NCI-H345 (cell line): ENCODE measurements around the gene TMEM62.
"Not testable (repeated sequence)": the region's sequence is repeated elsewhere in the genome, so short reads cannot be mapped to it uniquely, and the experiment has no call there.

Experiments used
- DNase-seq: peaks from one replicate; lab custom pipeline; 2025; lab: John Stamatoyannopoulos, UW

TMEM62 gene

DNA sequence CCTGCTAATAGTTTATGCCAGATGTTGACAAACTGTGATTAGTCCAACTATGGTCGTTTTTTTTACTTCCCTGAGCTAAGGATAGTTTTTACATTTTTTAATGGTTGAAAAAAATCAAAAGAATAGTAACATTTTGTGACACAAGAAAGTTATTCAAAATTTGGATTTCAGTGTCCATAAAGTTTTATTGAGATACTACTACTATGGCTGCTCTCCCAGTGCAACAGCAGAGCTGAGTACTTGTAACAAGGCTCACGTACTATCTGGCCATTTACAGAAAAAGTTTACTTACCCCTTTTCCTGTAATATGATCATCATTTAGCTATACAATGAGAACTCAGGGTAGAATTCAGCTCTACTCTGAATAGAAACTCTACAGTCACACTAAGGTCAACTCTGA lies 11.5 kb upstream of the TMEM62 start:
- DNase-seq = no peak

DNA sequence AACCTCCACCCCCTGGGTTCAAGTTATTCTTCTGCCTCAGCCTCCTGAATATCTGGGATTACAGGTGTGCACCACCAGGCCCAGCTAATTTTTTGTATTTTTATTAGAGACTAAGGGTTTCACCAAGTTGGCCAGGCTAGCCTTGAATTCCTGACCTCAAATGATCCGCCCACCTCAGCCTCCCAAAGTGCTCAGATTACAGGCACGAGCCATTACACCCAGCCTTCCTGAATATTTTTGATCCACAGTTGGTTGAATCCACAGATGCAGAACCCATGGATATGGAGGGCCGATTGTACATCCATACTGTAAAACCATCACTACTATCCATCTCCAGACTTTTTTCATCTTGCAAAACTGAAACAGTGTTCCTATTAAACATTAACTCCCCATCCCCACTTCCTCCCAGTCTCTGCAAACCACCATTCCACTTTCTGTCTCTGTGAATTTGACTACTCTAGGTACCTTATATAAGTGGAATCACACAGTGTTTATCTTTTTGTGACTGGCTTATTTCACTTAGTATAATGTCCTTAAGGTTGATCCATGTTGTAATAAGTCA lies 8.2 kb upstream of the TMEM62 start:
- no peak for DNase-seq

DNA sequence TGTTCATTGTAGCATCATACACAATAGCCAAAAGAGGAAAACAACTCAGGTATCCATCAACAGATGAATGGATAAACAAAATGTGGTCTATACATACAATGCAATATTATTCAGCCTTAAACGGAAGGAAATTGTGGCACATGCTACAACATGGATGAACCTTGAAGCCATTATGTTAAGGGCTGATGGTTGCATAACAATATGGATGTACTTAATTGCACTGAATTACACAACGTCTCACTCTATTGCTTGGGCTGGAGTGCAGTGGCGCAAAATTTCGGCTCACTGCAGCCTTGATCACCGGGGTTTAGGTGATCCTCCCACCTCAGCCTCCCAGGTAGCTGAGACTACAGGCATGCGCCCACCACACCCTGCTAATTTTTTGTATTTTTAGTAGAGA lies 7.0 kb upstream of the TMEM62 start:
- DNase-seq = no peak

DNA sequence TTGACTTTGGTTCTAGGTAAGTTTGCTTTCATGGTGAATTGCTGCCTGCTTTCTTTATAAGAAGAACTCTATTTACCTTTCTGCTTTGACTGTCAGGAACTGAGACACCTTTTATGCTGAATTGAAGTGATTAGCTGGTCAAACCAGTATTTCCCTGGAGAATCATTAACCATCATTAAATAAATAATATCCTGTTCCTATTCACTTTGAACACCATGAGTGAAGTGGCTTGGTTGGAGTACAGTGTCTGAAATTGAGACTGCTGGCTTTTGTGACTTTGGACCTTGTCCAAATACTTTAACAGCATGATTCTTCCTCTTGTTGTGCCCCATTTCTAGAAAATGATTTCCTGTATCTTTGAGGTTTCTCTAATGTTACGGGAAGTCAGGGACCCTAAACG lies 5.6 kb upstream of the TMEM62 start:
- peak; percentile 83 for DNase-seq

DNA sequence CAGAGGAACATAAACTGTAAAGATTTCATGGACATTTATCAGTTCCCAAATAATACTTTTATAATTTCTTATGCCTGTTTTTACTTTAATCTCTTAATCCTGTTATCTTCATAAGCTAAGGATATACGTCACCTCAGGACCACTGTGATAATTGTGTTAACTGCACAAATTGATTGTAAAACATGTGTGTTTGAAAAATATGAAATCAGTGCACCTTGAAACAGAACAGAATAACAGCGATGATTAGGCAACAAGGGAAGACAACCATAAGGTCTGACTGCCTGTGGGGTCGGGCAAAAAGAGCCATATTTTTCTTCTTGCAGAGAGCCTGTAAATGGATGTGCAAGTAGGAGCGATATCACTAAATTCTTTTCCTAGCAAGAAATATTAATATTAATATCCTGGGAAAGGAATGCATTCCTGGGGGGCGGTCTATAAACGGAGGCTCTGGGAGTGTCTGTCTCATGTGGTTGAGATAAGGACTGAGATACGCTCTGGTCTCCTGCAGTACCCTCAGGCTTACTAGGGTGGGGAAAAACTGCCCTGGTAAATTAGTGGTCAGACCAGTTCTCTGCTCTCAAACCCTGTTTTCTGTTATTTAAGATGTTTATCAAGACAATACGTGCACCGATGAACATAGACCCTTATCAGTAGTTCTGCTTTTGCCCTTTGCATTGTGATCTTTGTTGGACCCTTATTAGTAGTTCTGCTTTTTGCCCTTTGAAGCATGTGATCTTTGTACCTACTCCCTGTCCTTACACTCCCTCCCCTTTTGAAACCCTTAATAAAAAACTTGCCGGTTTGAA lies 5.0 kb upstream of the TMEM62 start:
- not testable (repeated sequence) for DNase-seq

DNA sequence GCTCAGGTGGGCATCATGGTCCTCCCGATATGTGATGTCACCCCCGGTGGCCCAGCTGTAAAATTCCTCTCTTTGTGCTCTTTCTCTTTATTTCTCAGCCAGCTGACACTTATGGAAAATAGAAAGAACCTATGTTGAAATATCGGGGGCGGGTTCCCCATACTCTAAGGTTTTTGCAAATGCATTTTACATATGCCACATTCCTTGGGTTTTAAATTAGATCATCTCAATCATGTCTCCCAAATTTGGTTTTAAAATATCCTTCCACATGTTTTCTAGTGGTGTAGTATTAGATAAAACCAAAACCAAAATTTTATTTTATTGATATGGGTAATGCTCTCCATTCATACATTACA lies 4.4 kb upstream of the TMEM62 start:
- DNase-seq = no peak

DNA sequence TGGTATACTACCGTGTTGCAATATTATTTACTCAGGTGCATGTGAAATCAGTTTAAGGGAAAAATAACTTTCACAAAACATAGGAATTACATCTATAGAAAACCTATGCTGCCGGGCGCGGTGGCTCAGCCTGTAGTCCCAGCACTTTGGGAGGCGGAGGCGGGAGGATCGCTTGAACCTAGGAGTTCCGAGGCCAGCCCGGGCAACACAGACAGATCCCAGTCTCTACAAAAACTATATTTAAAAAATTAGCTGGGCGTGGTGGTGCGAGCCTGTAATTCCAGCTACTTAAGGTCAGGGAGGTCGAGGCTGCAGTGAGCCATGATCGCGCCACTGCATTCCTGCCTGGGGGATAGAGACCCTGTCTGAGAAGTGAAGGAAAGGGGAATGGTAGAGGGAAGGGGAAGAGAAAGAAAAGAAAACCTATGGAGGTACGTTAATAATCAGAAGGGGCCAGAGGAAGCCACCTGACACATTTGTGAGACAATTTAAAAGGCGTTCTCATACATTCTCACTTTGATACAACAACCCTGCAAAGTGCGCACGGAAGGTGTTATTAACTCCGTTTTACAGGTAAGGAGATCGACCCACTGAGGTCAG lies 456 bp upstream of the TMEM62 start:
- DNase-seq = no peak

DNA sequence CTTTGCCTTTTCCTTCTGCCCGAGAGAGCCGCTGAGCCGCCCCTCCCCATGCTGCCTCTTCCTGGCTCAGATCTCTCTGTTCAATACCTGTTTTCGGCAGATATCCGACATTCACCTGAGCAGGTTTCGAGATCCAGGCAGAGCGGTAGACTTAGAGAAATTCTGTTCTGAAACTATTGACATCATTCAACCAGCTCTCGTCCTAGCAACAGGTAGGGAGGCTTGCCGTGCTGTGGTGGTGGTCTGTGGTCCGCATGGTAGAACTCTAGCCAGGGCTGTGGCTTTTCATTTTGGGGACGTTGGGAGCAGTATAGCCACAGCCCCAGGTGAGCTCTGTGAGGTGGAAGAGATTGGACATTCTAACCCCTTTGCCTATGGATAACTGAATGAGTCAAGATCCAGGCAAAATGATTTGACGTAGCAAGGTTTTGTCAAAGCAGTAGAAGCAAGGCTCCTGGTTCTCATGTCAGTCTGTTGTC lies 810 bp downstream of the TMEM62 start:
- DNase-seq = no peak

DNA sequence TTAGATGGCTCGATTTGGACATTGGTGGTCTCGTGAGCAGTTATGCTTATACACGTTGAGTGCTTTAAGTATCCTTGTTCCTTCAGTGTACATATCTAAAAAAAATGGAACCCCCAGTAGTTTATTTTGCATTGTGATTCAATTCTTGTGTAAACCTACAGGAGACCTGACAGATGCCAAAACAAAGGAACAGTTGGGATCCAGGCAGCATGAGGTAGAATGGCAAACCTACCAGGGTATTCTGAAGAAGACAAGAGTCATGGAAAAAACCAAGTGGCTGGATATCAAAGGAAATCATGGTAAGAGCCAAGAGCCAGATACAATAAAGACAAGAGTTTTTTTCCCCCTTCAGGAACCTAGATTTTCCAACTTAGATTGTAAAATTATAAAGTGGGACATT lies 2.0 kb downstream of the TMEM62 start:
- peak; percentile 62 for DNase-seq

DNA sequence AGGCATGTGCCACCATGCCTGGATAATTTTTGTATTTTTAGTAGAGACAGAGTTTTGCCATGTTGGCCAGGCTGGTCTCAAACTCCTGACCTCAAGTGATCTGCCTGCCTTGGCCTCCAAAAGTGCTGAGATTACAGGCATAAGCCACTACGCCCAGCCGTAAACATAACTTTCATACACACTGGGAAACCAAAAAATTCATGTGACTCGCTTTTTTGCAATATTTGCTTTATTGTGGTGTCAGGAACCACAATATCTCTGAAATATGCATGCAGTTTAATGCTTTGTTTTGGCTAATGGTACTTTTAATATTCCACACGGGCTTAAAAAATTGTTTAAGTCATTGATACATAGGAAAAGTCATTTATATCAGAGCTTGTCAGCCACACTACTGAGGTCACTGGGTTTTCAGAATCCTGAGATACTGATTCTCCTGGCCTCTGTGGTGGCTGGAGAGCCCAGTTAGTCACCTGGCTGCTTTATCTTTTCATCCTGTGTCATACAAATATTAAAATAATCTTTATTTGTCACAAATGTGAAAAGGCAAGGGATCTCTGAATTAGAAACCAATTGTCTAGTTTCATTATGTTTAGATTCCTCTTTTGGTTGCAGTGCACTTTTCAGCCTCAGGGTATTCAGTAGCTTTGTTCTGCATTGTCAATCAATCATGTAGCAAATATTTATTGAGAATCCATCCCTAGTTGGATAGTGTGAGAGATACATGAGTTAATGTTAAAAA lies 10.0 kb downstream of the TMEM62 start:
- DNase-seq = no peak

DNA sequence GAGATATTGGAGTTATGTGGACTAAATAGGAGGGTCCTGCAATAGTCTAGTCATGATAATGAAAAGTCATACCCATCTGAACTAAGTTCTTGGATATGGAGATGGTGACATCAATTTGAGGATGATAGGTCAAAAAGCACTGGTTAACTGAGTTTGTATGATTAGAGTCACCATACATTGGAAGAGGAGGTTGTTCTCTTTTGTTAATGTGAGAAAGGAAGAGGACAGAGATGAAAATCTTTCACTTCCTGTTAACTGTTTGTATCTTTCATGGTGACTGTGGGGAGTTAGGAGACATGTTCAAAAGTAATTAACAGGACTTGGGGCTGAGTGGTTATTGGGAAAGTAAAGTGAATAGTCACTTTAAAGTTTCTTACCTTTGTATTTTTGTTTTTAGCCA lies 11.1 kb downstream of the TMEM62 start:
- DNase-seq = no peak

DNA sequence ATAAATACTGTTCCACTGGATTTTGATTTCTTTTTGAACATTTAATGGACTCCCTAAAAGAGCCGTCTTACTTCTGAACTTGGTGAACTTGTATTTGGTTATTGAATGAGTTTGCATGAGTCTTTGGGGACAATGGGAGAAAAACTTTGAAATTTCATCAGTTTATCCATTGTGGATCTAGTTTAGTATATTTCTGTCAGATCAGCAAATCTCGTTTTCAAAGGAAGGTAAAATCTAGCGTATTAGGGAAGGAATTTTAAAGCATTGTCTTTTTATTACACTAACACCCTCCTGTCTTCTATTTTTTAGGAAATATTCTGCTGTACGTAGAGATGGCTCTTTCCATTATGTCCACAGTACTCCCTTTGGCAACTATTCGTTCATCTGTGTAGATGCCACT lies 12.8 kb downstream of the TMEM62 start:
- no peak for DNase-seq

DNA sequence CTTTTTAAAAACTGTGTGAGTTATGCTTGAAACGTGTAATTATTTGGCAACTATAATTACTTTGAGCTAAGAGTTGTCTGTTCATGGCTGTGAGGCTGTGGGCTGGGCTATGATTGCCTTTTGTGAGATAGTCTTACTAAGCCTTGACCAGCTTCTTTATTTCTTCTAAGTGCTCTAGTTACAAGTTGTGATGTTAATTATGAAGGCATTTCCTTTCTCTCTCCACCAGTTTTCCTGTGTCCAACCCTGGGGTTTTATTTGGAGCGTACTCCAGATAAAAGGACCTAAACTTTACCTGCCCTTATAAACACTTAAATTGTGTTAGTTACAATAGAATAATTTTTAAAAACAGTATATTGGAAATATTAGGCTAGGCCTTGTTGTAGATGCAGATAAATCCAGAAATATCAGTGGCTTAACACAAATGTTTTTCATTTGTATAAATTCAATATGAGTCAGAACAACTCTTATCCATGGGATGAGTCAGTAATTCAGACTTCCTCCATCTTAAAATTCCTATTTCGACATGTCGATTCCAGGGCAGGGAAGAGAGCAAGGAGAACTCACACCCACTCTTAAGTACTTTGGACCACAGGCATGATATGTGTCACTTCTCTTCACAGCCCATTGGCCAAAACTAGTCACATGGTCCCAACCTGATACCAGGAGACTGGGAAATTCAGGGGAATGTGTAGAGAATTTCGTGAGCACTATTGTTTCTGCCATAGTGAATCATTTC lies 17.0 kb downstream of the TMEM62 start:
- DNase-seq = no peak

DNA sequence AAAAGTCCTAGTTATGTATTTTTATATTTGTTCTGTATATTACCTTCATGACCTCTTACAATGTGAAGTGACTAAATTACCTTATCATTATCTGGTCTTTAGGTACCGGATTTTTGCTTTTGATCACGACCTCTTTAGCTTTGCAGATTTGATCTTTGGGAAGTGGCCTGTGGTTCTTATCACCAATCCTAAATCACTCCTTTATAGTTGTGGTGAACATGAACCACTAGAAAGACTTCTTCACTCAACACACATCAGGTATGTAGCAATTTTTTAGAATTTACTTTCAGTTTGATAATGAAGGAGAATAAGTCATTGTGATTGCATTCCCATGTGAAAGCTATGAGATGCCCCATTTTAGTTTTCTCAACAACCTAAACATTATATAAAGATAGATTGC lies 18.3 kb downstream of the TMEM62 start:
- DNase-seq = no peak

DNA sequence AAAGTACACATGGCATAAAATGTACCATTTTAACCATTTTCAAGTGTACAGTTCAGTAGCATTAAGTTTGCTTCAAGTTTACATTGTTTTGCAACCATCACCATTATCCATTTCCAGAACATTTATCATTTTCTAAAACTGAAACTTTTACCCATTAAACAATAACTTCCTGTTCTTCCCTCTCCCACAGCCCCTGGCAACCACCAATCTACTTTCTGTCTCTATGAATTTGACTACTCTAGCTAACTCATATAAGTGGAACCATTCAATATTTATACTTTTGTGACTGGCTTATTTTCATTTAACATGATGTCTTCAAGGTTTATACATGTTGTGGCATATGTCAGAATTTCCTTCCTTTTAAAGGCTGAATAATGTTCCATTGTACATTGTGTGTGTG lies 19.9 kb downstream of the TMEM62 start:
- no peak for DNase-seq

DNA sequence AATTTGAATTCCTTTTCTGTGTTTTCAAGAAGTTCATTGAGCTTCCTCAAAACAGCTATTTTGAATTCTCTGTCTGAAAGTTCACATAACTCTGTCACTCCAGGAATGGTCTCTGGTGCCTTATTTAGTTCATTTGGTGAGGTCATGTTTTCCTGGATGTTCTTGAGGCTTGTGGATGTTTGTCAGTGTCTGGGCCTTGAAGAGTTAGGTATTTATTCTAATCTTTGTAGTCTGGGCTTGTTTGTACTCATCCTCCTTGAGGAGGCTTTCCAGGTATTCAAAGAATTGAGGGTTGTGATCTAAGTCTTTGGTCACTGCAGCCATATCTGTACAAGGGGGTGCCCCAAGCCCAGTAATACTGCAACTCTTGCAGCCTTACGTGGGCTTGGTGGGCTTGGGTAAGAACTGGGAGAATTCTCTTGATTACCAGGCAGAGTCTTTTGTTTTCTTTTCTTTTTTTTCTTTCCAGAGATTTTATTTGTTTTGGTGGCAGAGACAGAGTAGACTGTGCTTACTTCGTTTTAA lies 32.5 kb downstream of the TMEM62 start:
- no peak for DNase-seq

DNA sequence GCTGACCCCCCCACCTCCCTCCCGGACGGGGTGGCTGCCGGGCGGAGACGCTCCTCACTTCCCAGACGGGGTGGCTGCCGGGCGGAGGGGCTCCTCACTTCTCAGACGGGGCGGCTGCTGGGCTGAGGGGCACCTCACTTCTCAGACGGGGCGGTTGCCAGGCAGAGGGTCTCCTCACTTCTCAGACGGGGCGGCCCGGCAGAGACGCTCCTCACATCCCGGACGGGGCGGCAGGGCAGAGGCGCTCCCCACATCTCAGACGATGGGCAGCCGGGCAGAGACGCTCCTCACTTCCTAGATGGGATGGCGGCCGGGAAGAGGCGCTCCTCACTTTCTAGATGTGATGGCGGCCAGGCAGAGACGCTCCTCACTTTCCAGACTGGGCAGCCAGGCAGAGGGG lies 33.9 kb downstream of the TMEM62 start:
- not testable (repeated sequence) for DNase-seq

DNA sequence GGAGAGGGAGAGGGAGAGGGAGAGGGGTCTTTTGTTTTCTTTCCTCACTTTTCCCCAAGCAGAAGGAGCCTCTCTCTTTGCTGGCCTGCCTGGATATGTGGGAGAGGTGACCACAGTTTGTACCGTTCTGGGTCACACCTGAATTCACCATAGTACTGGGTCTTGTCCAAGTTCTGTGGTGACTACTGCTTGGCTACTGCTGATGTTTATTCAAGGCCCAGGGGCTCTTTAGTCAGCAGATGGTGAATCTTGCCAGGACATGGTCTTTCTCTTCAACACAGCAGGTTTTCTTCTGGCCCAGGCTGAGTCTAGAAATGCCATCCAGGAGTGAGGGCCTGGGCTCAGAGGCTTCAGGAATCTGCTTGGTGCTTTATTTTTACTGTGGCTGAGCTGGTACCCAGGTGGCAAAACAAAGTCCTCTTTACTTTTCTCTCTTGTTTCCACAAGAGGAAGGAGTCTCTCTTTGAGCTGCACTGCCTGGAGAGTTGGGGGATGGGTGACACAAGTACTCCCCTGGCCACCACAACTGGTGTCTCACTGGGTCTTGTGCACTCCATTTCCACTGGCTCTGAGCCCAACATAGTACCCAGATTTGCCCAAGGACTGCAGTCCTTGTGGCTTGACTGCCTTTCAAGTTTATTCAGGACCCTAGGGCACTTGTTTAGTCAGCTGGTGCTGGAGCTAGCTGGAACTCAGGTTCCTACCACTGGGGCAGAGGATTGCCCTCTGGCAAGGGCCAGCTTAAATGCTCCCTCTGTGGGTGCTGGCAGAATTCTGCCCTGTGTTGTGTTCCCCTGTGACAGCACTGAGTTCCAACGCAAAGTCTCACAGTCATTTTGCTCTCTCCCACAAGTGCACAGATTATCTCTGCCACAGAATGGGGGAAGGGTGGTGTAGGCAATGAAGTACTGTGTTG lies 35.1 kb downstream of the TMEM62 start:
- DNase-seq = no peak

DNA sequence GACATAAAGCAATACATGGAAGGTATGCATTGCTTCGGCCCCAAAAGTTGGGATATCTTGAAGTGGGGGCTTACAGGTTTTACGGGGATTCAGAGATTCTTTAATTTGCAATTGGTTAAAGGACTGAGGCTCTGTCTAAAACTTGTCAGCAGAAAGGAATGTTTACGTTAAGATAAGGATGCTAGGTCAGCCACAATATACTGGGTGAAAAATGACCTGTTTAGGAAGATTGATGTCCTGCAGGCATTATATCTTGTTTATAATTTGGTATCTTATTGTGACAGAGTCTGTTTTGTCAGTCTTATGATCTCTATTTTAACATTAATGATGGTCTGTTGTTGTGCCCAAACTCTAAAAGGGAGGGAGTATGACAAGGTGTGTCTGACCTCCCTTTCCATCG lies 36.5 kb downstream of the TMEM62 start:
- no peak for DNase-seq

DNA sequence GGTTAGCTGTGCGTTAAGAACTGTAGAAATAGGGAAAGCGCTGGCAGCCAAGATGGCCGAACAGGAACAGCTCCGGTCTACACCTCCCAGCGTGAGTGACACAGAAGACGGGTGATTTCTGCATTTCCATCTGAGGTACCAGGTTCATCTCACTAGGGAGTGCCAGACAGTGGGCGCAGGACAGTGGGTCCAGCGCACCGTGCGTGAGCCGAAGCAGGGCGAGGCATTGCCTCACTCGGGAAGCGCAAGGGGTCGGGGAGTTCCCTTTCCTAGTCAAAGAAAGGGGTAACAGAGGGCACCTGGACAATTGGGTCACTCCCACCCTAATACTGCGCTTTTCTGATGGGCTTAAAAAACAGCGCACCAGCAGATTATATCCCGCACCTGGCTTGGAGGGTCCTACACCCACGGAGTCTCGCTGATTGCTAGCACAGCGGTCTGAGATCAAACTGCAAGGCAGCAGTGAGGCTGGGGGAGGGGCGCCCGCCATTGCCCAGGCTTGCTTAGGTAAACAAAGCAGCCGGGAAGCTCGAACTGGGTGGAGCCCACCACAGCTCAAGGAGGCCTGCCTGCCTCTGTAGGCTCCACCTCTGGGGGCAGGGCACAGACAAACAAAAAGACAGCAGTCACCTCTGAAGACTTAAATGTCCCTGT lies 42.4 kb downstream of the TMEM62 start:
- not testable (repeated sequence) for DNase-seq
